ENCODE measurements around the gene TRIO.

The TRIO gene

GRCh38 chr5:14148483-14148882 lies 5.3 kb downstream of the TRIO start:
- DNase-seq (ENCODE audit: extremely low read depth, low read depth), result no peak
- no peak for TF ChIP-seq CTCF (IDR thresholded peaks at IDR 0.05; ENCODE audit: low read depth, low read length)

GRCh38 chr5:14148890-14149671 lies 5.9 kb downstream of the TRIO start:
- TF ChIP-seq CTCF (IDR thresholded peaks at IDR 0.05; ENCODE audit: low read depth, low read length), result no peak
- no peak for DNase-seq (ENCODE audit: extremely low read depth, low read depth)

DNA sequence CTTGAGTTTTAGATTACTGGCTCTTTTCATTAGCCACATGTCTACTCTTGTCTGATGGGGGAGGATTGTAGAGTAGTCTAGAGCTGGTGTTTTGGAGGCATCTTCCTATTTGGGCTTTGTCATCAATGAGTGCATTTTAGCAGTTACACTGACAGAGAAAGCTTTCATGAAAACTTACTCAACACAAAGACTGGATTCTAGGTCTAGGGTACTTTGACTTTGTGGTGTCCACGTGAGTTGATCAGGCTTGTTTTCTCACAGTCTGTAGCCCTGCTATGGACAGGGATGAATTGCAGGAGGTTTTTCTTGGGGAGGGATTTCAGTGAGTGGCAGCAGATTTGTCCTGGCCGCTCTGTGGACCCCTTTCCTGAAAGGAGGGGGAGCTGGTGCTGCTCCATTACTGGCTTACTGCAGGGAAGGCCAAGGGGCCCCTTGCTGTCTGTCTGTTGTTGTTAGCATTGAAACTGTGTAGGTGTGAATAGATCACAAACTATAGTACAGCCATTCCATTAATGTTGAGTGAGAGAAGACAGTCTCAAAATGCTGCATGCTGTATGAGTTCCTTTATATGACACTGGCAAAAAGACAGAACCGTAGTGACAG lies 6.6 kb downstream of the TRIO start:
- TF ChIP-seq CTCF (IDR thresholded peaks at IDR 0.05; ENCODE audit: low read depth, low read length), result no peak
- no peak for DNase-seq (ENCODE audit: extremely low read depth, low read depth)

DNA sequence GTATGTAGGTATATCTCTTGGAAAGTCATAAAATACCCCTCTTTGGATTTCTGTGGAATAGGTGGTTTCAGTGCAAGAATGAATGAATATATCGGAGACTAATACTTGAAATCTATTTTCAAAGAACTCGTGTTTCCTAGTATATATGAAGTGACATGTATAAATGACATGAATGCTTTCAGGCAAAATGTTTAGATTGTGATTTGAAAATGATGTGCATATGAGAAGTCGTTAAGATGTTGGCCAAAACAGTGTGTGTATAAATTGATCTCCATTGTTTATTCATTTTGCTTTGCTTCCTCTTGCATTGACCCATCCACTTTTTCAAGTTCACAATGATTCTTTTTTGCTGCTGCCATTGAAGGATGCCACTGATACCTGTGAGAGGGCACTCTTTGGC lies 8.3 kb downstream of the TRIO start:
- DNase-seq (ENCODE audit: extremely low read depth, low read depth), result no peak
- TF ChIP-seq CTCF (IDR thresholded peaks at IDR 0.05; ENCODE audit: low read depth, low read length), result no peak

- TF ChIP-seq CTCF (IDR thresholded peaks at IDR 0.05; ENCODE audit: low read depth, low read length), result no peak
Observed at GRCh38 chr5:14153071-14153864, 10.1 kb downstream of the TRIO start.

GRCh38 chr5:14153932-14154731 lies 11.0 kb downstream of the TRIO start:
- no peak for DNase-seq (ENCODE audit: extremely low read depth, low read depth)
- TF ChIP-seq CTCF (IDR thresholded peaks at IDR 0.05; ENCODE audit: low read depth, low read length), result no peak

More at GRCh38 chr5:14153071-14153864, 10.1 kb downstream of the TRIO start:
- no peak for DNase-seq (ENCODE audit: extremely low read depth, low read depth)

Data from AG09319 (cell line).